ENCODE measurements around the gene SPDYE2.
"Not testable (repeated sequence)": the region's sequence is repeated elsewhere in the genome, so short reads cannot be mapped to it uniquely, and the experiment has no call there.

DNA sequence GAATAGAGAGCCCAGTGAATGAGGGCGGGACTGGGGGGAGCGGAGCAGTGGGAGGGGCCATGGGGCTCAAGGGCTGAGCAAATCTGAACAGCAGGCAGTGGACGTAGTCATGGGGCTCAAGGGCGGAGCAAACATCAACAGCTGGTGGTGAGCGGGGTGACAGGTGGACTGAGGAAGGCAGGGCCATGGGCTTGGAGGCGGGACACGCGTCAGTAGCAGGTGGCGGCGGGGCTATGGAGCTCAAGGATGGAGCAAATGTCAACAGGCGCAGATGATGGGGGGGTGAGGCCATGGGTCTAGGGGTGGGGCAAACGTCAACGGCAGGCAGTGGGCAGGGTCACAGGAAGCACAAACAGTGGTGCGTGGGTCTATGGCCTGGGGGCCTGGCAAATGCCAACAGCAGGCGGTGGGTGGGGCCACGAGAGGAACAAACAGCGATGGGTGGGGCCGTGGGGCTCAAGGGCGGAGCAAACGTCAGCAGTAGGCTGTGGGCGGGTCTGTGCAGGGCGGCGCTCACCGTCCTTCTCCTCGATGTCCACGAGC lies 41.5 kb downstream of the SPDYE2 start:
- TF ChIP-seq, protein P1, sequence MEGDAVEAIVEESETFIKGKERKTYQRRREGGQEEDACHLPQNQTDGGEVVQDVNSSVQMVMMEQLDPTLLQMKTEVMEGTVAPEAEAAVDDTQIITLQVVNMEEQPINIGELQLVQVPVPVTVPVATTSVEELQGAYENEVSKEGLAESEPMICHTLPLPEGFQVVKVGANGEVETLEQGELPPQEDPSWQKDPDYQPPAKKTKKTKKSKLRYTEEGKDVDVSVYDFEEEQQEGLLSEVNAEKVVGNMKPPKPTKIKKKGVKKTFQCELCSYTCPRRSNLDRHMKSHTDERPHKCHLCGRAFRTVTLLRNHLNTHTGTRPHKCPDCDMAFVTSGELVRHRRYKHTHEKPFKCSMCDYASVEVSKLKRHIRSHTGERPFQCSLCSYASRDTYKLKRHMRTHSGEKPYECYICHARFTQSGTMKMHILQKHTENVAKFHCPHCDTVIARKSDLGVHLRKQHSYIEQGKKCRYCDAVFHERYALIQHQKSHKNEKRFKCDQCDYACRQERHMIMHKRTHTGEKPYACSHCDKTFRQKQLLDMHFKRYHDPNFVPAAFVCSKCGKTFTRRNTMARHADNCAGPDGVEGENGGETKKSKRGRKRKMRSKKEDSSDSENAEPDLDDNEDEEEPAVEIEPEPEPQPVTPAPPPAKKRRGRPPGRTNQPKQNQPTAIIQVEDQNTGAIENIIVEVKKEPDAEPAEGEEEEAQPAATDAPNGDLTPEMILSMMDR (IDR thresholded peaks at IDR 0.05) = not testable (repeated sequence)
- TF ChIP-seq ZFX (IDR thresholded peaks at IDR 0.05; ENCODE audit: borderline replicate concordance) = not testable (repeated sequence)
